ENCODE data around the gene OR9A2. TPM values are rescaled to one million over a fixed set of nuclear protein-coding genes. Genes with fewer than 3 reads are reported as not detected.

OR9A2 gene, protein sequence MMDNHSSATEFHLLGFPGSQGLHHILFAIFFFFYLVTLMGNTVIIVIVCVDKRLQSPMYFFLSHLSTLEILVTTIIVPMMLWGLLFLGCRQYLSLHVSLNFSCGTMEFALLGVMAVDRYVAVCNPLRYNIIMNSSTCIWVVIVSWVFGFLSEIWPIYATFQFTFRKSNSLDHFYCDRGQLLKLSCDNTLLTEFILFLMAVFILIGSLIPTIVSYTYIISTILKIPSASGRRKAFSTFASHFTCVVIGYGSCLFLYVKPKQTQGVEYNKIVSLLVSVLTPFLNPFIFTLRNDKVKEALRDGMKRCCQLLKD
- not detected in 2 replicates for polyA plus RNA-seq

DNA sequence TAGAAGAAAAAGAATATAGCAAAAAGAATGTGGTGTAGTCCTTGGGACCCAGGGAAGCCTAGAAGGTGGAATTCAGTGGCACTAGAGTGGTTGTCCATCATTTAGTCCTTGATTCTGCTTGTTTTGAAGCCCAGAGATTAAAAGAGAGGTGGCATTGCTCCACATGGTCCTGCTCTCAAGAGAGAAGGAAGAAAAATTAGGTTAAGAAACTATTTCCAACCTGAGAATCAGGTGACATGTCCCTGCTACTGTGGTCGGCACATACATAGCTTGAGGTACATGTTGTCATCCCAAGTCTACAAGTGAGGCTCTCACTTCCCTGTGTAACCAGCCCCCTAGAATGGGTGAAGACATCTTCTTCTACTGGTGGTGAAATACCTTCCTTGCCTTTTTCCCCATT is at the start of gene OR9A2:
Gene OR9A2 (minus strand): TSS at position 101 of the 400 bp plus-strand sequence. CDS start 0 bp downstream, at position 101.

DNA sequence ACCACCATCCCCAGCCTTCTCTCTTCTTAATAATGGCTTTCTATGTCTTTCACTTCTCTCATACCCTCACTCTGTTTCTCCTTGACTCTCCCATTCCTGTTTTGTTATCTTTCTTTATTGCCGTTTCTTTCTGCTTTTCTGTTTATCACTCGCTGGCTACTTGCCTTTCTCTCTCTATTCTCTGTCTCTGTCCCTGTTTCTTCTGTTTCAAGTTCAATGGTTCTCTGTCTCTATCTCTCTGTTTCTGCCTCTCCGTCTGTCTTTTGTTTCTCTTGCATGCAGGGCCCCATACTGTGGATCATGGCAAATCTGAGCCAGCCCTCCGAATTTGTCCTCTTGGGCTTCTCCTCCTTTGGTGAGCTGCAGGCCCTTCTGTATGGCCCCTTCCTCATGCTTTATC is 25.1 kb upstream of the OR9A2 start, which contains the start of gene OR6V1:
Gene OR6V1 (plus strand): TSS at position 301 of the 400 bp plus-strand sequence. CDS start 0 bp downstream, at position 301.

Other genes starting within 250 kb of the OR9A2 start
- gene EPHB6, start 172.1 kb downstream of the OR9A2 start, polyA plus RNA-seq, result 1.4 and 58.4 TPM in 2 replicates
- 2.3 TPM in 1 of 2 replicates, not detected in the other for gene TRPV6, start 141.4 kb downstream of the OR9A2 start, polyA plus RNA-seq
- not detected in 2 replicates for gene TRPV5, start 93.4 kb downstream of the OR9A2 start, polyA plus RNA-seq
- gene LLCFC1, start 87.6 kb downstream of the OR9A2 start, polyA plus RNA-seq, result not detected in 2 replicates
- gene KEL, start 64.8 kb downstream of the OR9A2 start, polyA plus RNA-seq, result not detected in 2 replicates
- 1.2 TPM in 1 of 2 replicates, not detected in the other for gene OR6V1, start 25.2 kb upstream of the OR9A2 start, polyA plus RNA-seq
- not detected in 2 replicates for gene PIP, start 104.9 kb upstream of the OR9A2 start, polyA plus RNA-seq
- not detected in 2 replicates for gene TAS2R39, start 156.3 kb upstream of the OR9A2 start, polyA plus RNA-seq
- gene TAS2R40, start 194.9 kb upstream of the OR9A2 start, polyA plus RNA-seq, result not detected in 2 replicates
- 54.2 and 54.6 TPM in 2 replicates for gene GSTK1, start 236.3 kb upstream of the OR9A2 start, polyA plus RNA-seq

Data from Purkinje cell (primary cell).